ENCODE measurements around the gene YES1.

- no peak for TF ChIP-seq CTCF (IDR thresholded peaks at IDR 0.05; ENCODE audit: low read length)
- TF ChIP-seq EZH2 (optimal IDR thresholded peaks at IDR 0.05; ENCODE audit: low read depth, low read length) = no peak
Measured at GRCh38 chr18:703213-703967, 108.7 kb downstream of the YES1 start.

Measured in MM.1S (cell line).